NCI-H2107 (cell line): ENCODE data around the gene STAU1.
A peak's percentile ranks its signal among the peaks of the same experiment; 100 is the strongest.
"Not testable (repeated sequence)": the region's sequence is repeated elsewhere in the genome, so short reads cannot be mapped to it uniquely, and the experiment has no call there.

Source experiments
- DNase-seq: peaks from one replicate; lab custom pipeline; 2025; lab: John Stamatoyannopoulos, UW

STAU1 gene

DNA sequence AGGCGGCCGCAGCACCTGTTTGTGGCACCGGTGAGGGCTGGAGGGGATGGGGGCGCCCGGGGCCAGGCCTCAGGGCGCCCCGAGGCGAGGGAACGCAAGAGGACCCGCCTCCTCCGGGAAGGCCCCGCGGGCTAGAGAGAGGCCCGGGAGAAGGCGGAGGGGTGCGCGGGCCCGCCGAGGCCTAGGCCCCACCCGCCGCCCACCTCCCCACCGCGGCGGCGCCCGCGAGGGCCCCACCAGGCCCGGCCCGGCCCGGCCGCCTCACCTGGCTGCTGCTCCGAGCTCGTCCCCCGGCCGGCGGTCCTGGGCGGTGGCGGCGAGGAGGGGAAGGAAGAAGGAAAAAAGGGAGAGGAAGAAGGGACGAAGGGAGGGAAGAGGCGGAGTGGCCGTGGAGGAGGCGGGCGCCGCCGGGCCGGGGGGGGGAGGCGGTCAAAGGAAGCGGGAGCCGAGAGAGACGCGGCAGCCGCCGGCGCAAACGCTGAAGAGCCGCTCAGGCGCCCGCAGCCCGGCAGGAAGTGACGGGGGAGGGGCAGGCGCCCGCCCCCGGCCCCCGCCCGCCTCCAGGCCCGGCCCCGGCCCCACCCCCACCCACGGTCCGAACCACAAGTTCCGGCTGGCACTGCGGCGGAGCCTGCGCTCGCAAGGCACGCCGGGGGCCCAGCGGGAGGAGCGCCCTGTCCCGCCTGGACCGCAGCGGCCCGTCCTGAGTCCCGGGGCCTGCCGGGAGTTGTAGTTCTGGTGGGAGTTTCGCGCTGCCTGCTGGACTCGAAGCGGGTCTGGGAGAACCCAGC, at the start of gene STAU1:
TSS of gene STAU1 (minus strand) at position 484 of the 791 bp plus-strand sequence. CDS start 22,133 bp downstream, outside the sequence.
- DNase-seq, result peak; percentile 91

DNA sequence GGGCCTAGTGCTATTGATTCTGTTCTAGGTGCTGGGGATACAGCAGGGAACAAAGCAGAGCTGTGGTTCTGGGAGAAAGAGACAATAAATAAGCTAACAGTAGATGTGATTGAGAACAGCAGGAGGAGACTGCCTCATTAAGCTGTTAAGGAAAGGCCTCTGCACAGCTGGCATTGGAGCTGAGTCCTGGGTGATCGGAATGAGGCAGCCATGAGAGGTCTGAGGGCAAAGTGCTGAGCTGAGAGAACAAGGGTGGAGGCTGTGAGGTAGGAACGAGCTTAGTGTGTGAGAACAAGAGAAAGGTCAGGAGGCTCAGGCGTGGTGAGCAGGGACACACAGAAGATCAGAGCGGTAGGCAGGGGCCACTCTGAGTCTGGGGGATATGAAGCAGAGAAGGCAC, 49.4 kb upstream of the STAU1 start:
- no peak for DNase-seq

- DNase-seq, result no peak
Observed at GRCh38 chr20:49236301-49236700, 48.2 kb upstream of the STAU1 start.

DNA sequence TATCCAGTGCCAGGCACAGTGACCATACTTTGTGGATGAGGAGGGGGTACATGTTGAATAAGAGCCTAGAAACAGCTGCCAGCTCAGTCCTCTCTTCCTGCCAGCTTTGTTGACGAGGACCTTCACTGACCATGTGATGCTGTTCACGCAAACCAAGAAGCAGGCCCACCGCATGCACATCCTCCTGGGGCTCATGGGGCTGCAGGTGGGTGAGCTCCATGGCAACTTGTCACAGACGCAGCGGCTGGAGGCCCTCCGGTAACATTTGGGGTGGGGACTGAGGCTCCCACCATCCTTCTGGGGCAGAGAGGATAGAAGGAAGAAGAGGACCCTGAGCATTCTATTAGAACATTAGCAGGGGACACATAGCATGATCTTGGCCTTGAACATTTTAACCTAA, 46.7 kb upstream of the STAU1 start:
- no peak for DNase-seq

DNA sequence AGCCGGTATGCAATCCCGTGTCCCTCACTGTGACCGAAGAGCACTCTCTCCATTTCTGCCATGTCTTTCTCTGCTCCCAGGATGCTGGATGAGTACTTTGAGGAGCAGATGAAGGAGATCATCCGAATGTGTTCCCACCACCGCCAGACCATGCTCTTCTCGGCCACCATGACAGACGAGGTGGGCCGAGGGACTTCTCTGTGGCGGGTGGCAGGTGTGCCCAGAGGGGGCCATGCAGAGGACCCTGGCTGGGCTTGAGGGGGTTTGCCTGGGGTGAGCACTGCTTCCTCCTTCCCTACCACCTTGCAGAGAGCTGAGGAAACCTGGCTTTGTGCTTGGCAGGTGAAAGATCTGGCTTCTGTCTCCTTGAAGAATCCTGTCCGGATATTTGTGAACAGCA, 45.1 kb upstream of the STAU1 start:
- no peak for DNase-seq

- DNase-seq, result no peak
Observed at GRCh38 chr20:49231471-49231870, 43.3 kb upstream of the STAU1 start.

DNA sequence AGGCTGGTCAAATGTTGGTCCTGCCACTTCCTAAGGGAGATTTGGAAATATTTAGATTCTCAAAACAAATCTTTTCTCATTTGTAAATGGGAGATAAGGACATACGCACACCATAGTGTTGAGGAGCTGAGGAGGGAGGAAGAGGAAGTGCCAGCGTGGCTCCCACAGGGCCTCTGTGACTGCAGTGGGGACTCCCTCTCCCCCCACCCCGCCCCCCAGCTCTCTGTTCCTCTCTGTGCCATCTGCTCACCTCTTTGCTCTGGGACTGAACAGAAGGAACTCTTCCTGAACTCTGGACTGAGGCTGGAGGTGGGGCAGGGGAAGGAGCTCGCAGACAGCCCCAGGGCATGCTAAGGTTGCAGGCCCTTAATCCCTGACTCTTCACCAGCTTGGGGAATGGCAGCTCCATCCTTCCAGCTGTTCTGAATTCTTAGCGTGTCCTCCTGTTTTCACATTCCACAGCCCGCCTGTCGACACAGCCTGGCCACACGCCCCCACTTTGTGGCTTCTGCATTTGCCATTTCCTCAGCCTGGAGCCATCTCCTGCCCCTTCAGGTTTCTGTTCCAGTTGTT, 42.5 kb upstream of the STAU1 start:
- no peak for DNase-seq

GRCh38 chr20:49230021-49230420, 41.9 kb upstream of the STAU1 start:
- peak; percentile 82 for DNase-seq

DNA sequence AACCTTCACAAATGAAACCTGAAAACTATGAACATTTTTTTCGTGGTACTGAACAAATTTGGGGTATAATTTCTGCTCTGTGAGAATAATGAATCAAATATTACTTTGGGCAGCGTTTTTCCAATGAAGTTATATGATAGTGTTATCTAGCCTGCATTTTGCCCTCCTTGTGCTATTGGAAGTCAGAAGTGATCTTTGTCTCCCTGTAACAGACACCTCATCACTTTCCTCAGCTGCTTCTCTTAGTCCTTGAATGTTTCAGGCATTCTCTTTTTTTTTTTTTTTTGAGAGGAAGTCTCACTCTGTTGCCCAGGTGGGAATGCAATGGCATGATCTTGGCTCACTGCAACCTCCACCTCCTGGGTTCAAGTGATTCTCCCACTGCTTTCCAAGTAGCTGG, 41.2 kb upstream of the STAU1 start:
- DNase-seq, result no peak

DNA sequence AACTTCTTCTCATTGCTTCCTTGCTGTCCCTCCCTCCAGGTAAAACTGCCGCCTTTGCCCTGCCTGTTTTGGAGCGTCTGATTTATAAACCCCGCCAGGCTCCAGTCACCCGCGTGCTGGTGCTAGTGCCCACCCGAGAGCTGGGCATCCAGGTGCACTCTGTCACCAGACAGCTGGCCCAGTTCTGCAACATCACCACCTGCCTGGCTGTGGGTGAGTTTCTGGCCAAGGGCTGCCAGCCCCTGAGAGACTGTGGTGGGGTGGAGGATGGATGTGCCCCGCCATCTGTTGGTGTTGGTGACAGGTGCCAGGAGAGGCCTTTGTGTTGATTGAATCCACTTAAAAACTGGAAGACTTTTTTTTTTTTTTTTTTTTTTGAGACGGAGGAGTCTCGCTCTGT, 40.5 kb upstream of the STAU1 start:
- DNase-seq, result peak; percentile 75

GRCh38 chr20:49225896-49226295, 37.8 kb upstream of the STAU1 start:
- DNase-seq, result no peak

- no peak for DNase-seq
Observed at GRCh38 chr20:49219924-49220831, 32.0 kb upstream of the STAU1 start.

DNA sequence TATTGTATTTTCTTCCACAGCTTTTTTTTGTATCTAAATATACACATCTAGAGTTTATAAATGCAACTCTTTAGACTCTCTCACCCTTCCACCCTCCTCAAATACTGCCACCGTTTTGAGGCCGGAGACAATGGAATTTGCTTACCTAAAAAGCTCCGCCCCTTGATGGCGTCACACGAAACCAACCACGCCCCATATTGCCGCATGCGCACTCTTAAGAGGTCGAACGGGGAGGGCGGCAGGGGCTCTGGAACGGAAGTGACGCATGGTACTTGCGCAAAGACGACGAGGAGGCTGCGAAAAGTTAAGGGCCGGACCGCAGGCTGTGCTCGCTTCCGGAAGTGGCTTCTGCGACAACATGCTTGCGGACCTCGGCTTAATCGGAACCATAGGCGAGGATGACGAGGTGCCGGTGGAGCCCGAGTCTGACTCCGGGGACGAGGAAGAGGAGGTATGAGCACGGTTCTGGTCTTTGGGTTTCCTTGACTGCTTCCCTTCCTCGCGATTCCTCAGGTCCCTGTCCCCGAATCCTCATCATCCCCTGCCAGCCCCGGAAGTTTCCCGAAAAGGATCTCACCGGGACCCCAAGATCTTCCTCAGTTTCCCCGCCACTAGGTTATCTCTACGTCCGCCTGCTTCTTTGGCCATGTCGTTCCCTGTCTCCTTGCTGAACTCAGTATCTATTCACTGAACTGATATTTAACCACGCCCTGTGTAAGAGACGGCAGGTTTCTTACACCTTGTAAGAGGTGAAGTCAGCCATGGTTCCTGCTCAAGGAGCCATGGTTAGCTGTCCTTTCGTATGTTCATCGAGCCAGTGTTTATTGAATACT, 31.2 kb upstream of the STAU1 start, which contains the start of gene DDX27:
TSS of gene DDX27 (plus strand) at position 326 of the 833 bp plus-strand sequence. CDS start at position 359, 33 bp downstream.
- DNase-seq, result peak; percentile 99

DNA sequence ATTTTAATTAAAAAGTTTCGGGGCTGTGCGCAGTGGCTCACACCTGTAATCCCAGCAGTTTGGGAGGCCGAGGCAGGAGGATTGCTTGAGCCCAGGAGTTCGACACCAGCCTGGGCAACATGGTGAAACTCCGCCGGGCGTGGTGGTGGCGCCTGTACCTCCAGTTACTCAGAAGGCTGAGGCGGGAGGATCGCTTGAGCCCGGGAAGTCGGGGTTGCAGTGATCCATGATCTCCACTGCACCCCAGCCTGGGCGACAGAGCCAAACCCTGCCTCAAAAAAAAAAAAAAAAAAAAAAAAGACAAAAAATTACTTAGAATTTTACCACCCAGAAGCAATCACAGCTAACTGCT, 30.6 kb upstream of the STAU1 start:
- not testable (repeated sequence) for DNase-seq

DNA sequence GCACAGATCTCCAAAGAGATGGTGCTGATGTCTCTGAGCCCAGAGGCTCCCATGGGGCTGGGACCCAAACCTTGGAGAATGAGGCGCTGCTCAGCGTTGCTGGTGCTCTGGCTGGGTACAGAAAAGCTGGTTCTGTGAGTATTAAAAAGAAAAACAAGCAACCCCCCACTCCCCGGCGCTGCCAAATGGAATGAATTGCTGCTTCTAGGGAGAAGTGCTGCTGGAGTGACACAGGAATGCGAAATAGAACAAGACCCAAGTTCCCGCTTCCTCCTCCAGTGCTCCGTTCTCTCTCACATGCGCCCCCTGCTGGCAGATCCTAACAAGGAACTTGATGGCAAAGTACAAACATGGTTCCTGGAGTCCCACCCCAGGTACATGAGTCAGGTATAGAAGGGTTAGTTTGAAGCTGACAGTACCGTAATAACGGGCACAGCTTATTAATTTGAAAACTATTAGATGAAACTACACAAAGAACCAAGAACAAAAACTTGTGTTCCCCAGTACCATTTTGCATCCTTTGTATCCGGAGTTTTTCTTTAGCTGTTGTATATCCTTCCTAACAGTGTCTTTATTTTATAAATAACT, 29.0 kb upstream of the STAU1 start:
- DNase-seq, result peak; percentile 79

- DNase-seq, result no peak
Observed at GRCh38 chr20:49215232-49215631, 27.1 kb upstream of the STAU1 start.

GRCh38 chr20:49214571-49214970, 26.4 kb upstream of the STAU1 start:
- no peak for DNase-seq

DNA sequence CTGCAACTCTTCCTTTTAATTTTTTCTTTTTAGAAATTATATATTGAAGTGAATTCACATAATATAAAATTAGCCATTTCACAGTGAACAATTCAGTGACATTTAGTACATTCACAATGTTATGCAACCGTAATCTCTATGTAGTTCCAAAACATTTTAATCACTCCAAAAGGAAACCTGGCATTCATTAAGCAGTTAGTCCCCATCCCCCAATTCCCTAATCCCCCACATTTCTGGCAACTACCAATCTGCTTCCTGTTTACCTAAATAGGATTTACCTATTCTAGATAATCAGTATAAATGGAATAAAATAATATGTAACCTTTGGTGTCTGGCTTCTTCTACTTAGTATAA, 22.6 kb upstream of the STAU1 start:
- DNase-seq, result no peak

DNA sequence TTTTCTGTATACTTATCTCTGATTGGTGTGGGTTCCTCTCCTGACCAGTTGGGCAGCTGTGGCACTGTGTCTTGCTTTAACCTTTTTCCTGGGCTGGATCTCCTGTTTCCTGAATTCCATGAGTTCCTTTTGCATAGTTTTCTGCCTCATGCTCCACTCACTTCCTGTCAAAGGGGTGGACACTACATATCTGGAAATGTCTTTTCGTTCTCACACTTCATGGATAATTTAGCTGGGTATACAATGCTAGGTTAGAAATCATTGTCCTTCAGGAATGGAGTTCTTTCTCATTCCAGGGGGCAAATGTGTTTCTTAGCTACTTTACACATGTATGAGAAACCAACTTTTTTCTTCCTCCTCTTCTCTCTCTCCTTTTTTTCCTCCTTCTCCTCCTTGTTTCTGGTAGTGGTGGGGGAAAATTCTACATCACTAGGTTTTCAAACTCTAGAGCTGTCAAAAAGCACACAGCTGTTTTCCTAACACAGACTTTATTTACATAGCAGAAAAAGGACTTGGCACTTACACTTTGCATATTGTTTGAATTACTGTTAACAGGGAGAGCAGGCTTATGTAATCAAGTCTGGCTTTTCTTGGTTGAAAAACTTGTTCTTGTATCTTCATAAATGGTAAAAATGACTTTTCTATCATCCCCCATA, 22.1 kb upstream of the STAU1 start:
- no peak for DNase-seq

- DNase-seq, result no peak
Observed at GRCh38 chr20:49207076-49207475, 18.9 kb upstream of the STAU1 start.

DNA sequence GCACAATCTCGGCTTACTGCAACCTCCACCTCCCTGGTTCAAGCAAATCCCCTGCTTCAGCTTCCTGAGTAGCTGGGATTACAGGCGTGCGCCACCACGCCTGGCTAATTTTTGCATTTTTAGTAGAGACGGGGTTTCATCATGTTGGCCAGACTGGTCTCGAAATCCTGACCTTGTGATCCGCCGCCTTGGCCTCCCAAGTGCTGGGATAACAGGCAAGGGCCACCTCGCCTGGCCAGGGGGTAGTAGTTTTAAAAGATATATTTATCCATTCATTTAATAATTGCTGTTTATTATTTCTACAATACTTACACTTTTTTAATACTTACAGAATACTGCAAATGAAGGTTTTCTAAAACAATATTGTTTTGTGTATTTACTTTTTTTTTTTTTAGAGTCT, 15.6 kb upstream of the STAU1 start:
- no peak for DNase-seq
